DMS114 treated with DMSO at 0.1 percent for 48 hours (cell line): ENCODE results near the gene FAM78A.

Source experiments
- DNase-seq: peaks from one replicate; lab custom pipeline; 2025; ENCODE audit not compliant: unreplicated experiment; lab: John Stamatoyannopoulos, UW

FAM78A gene

DNA sequence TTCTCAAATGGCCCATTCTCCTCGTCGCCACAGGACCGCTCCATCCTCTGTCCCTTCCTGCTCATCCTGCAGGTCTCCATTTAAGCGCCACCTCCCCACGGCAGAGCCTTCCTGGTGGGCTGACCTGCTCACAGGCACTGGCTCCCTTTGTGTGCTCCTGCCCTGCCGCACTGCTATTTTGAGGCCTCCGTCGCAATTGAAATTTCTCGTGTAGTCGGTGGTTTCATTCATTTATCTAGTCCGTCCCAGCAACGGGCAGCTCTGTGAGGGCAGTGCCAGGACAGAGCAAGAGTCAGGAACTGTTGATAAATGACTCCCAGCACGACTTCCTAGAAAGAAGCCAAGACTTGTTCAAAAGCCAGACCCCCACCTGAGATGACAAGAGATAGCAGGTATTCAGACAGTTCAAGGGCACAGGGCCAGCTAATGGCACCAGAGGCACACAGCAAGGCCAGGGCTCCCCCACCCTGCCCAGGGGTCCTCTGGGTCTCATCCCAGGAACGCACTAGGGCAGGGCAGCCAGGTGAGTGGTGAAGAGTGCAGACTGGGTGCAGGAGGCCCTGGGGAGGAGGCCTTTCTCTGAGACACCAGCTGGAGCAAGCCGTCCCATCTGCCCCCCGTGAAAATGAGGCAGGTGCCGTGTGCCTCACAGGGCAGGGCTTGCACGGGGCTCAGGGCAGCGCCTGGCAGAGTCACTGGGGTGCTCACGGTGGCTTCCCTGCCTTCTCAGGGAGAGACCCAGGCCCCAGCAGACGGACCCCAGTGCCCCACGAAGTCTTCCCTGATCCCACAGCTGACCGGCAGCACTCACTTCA, 36.9 kb downstream of the FAM78A start:
- no peak for DNase-seq

DNA sequence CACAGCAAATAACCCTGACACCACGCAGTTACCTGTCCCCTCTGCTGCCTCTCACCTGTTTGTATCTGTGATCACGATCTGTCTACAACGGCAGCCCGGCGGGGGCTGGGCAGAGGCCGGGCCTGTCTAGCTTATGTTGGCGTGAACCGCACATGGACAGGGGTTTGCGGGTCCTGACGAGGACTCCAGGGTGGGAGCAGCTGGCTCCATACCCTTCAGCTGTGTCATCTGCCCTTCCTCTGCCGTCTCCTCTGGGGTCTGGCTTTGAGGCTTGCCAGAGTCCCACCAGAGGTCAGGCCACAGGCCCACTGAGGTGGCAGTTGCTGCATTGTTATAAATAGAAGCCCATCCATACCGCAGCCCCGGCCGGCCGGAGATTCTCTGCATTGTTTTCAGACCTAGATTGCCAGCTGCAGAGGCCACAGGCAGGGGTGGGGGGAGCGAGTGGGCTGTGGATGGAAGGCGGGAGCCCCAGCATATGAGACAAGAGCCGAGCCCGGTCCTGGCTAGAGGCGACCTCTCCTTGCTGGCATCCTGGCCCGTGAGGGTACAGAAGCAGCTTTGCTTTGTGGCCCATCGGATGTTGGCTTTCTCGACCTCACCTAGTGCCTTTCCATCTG, 37.8 kb downstream of the FAM78A start:
- no peak for DNase-seq

DNA sequence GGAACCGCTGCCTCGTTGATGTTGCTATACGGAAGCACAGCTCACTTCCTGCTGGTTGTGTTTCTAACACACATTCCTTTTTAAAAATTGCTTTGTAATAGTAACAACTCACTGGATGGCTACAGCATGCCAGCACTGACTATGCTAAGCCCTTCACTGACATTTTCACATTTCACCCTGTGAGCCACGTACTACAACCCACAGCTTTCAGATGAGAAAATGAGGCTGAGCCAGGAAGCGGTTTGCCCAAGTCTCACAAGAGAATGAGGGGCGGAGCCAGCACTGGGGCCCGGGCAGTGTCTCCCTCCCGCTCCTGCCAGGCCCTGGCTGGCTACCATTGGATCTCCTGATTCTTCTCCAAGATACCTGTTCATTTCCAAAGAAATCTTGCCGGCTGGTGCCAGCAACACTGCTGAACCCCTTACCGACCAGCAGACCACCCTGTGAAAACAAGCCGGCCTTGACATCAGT, 38.3 kb downstream of the FAM78A start:
- no peak for DNase-seq

DNA sequence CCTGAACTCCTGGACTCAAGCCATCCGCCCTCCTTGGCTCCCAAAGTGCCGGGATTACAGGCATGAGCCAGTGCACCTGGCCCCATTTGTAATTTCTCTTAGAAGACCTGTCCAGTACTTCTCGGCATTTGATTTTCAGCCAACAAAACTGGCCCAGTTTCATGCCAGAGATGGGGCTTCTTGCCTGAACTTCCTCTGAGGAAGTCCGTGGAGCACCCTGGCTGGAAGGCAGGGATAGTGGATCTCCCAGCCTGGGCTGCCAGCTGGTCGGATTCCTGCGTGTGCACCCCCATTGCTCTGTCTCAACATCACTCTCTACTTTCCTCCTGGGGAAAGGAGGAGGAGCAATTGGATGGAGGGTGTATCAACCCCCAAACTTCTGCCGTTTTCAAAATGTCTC, 39.0 kb downstream of the FAM78A start:
- no peak for DNase-seq

DNA sequence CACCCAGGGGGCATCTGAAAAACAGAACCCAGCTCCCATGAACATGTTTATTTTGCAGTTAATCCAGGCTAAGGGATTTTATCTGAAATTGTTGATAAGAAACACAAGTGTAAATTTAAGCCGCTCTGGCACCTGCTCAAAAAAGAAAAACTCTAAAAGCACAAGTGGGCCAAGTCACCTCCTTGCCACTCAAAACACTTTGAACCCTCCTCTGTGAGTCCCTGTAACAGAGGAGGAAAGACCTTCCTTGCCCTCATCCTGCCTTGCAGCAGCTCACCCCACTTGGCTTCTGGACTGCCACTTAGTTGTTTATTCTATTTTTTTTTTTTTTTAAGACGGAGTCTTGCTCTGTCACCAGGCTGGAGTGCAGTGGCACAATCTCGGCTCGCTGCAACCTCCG, 39.5 kb downstream of the FAM78A start:
- DNase-seq: no peak

DNA sequence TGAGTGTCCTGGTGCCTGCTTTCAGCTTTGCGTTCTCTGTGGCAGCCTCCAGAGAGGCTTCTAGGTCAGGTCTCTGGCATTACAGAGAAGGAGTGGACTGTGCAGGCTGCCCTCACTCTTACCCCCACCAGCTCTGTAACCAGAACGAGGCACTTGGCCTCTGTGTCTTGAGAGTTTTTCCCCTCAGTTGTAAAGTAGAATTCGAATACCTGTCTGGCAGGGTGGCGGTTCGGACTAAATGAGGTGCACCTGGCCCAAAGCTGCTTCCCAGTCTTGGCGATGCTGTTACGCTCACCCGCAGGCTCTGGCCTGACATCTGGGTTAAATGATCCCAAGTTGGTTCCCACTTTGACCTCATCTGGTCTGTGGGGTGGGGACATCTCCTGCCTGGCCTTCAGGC, 40.1 kb downstream of the FAM78A start:
- no peak for DNase-seq

DNA sequence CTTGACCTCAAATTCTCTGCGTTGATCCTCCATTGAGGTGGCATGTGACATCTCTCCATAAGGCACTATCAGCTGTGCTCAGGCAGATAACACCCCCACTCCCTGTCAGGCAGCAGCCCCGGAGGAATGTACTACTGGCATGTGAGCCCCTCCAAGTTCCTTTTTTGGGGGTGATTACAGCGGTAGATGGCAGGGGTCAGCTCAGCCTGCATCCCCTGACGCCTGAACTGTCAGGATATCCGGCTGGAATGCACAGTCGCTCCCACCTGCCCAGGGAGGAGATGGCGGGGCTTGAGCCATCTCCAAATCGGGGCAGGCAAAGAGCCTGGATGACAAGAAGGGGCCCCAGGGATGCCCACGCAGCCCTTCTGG, 40.8 kb downstream of the FAM78A start:
- DNase-seq: no peak

DNA sequence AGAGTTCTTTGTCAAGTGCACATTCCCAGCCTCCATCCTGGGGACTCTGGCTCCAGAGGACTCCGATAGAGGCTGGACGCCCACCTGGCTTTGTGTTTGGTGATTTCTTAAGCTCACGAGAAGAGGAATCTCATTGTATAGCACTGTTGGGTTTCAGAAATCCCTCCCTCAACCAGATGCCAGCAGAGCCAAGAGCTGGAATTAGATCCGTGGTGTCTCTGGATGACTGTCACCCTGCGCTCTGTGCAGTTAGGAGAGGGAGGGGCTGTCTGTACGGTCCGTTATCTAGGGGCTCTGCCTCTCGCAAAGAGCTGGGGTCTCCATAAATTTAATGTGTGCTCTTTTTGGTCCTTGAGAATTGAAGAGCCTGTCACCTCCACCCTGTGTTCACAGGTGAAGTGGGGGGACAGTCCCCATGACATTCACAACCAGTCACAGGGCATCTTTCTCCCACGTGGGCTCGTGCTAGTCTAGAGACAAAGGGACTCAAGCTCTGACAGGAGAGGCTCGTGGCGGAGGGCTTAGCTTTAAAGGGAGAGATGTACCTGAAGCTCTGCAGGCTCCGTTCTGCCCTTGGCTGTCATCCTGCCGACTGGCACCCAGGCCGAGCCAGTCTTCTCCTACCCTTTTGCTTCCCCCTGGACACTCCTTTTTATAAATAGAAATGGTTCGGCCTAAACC, 41.4 kb downstream of the FAM78A start:
- no peak for DNase-seq

DNA sequence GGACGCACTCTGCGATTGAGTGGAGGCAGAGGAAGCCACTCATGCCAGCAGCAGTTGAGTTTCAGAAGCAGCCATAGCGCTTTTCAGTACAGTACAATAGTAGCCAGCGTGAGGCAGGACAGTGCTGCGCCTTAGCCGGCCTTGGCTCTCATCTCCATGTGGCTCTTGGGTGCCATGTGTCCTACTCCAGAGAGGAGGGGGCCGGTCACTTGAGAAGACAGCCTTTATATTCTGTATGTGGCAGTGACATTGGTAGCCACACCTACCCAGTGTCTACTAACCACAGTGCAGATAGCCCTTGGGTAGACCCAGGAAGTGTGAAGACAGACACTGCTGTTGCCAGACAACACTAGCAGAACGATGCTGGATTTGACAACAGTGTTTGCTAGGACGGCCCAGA, 42.3 kb downstream of the FAM78A start:
- DNase-seq: no peak

DNA sequence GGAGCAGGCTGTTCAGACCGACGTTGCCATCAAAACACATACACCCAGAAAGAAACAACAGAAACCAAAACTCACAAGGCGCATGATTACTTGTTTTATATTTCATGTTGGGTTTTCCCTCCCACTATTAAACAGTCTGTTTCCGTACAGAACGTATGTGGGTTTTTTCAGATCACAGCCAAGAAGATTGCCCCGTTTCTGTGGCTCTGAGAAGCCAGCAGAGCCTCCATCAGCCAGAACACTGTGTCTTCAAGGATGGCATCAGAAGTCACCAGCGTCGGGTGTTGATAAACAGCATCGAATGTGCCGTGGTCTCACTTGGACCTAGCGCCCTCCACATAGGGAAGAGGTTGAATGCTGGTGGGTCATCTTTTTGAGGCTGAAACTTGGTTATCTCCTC, 42.8 kb downstream of the FAM78A start:
- no peak for DNase-seq

DNA sequence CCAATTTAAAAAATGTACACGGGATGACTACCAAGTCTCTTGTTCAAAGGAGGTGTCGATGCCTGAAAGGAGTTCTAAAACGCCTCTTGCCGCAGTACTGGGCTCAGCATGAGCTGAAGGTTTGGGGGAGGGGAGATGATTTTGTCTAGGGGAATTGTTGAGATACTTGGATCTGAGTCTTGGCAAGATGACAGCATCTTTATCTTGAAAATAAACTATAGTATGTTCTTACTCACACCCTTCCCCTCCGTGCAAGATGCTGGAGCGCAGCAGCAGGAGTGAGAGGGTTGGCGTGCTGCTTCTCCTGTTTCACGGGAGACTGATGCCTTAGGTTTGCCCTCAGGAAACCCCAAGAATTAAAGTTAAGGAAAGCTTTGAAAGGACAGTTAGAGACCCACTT, 47.3 kb downstream of the FAM78A start:
- DNase-seq: no peak

DNA sequence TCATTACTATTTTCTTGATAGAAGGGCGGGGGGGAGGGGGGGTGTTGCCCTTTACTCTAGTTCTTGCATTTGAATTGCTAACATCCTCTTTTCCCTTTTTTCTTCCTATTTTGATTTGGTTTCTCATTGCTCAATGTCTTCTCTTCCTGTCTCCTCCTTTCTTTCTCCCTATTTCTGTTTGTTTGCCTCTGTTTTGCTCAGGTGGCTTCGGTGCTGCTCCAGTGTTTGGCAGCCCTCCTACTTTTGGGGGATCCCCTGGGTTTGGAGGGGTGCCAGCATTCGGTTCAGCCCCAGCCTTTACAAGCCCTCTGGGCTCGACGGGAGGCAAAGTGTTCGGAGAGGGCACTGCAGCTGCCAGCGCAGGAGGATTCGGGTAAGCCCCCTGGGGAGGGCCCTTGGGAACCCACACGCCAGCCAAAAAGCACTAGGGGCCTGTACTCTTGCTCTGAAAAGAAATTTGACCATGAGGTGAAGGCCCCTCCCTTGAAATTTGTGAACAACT, 48.3 kb downstream of the FAM78A start:
- no peak for DNase-seq

DNA sequence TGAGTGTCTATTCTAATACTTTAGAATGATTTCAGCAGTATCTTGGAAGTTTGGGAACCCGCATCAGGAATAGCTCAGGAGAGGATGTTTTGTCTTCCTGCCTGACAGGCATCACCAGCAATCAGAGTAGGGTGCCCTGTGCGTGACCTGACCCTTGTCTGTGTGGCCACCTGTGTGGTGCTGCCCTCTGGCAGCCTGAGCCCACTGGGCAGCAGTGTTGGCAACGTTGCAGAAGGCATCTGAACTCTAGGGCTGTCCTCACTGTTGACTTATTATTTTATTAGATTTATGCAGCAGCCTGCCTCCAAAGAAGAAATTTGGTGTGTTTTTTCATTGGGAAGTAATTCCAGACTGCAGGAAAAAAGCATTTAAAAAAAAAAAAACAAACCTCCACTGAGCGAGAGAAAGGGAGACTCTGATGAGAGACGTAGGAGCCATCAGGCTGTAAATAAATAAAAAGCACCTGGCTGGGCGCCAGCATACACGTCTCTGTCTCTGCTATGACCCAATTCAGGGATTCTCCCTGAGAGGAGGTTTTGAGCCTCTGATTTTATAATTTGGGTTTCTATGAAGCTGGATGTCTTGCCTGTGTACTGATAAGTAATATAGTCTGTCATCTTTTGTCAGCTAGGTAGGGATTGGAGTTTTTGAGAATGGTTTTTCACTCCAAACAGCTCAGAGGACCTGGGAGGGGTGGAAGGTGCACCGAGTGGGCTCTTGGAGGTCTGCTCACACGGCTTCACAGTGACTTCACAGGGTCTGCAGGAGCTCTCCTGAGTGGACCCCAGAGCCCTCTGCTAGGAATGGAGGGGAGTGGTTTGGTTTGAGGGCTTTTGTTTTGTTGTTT, 49.0 kb downstream of the FAM78A start:
- DNase-seq: no peak

DNA sequence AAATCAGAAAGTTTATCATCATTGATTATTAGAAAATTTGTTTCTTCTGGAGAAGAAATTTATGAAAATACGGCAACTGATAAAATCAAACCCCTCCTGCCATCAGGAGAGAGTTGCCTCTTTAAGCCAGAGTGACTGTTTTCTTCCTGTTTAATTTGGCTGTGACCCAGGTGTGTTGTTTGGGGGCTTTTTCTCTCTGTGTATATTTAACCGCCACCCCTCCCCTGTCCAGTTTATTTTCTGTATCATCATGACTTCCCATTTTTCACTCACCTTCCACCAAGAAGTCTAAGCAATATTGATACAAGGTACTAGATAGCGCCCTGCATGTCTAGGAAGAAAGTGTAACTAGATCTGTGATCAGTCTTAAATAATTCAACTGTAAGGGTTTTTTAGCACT, 50.1 kb downstream of the FAM78A start:
- DNase-seq: no peak

DNA sequence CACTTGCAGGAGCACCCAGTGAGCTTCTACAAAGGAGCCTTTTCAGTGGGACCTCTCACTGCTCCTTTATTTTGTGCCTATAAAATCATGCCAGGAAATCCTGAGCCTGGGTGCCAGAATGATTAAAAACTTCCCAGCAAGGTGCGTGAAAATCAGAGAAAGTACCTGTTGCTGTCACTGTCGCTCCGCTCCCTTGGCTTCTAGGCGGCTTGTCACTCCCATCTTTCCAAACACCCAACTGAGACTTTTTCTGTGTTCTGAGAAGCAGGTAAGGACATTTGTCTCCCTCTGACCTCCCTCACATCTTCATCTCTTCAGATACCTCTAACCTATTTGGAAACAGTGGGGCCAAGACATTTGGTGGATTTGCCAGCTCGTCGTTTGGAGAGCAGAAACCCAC, 53.9 kb downstream of the FAM78A start:
- no peak for DNase-seq

DNA sequence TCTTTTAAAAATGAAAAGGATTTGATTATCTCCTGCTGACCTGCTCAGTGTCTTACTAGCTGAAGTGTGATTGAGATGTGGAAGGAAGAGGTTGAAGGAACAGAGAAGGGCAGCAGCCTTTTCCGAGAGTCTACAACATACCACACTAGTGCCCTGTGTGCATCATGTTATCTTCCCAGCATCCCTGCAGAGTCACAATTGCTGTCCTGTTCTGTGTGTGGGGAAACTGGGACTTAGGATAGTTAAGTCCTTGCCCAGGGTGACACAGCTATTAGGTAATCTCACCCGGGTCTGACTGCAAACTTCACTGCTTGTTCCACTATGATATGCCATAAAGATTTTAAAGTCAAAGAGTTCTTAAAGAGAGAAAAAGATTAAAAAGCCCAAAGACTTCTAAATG, 55.8 kb downstream of the FAM78A start:
- no peak for DNase-seq

DNA sequence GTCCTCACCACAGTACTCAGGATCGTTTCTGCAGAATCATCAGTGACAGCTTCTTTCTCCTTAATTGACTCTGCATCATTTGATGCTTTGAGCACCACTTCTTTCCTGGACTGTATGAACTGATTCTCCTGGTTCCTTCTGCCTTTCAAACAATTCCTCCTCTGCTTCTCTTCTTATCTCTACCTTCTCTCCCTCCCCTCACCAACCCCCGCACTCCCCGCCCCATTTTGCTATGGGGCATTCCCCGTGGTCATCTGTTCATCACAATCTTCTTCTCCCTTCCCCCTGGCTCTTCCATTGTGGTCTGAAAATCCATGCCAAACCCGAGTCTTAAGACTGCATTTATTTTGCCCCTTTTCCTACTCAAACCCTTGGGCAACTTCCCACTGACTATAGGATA, 57.9 kb downstream of the FAM78A start:
- no peak for DNase-seq

DNA sequence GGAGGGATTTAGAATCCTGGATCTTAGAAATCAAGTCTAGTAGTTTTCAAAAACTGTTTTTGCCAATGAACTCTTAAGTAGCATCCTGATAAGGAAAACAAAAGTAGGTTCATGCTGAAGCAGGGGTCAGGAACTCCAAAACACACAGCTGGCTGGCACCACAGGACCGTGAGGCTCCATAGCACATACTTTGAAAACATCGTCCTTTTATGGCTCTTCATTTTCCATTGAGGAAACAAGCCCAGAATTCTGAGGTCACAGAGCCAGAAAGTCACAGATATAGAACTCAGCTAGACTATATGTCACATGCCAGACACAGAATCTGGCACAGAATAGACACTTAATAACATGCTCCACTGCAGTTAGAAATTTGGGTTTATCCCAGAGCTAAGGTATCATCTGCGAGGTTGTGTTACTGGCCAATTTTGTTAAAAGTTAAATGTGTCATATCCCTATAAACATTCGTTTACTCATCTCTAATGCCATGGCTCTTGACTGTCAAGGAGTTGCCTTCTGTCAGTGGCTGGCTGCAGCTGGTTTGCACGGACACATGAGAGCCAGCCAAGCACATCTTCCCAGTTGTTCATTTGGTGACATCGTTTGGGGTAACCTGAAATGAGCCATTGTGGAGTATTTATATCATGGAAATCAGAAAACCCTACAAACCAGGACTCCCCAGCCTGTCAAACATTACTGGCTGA, 58.8 kb downstream of the FAM78A start:
- DNase-seq: no peak

DNA sequence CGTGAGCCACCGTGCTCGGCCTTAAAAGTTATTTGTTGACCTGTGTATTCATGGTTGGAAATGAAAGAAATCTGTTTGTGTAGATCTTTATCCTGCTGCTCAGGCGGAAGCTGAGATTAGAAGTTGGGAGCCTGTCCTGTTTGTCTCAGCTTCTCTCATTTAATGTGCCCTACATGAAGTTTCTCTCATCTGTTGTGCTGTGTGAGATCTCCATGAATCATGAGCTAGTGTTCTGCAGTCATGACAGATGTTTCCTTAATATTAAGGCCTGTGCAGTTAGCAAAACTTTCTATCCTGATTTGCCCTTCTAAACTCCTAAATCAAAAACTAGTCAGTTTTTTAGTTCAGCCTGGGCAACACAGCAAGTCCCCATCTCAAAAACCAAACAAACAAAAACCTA, 59.5 kb downstream of the FAM78A start:
- no peak for DNase-seq

DNA sequence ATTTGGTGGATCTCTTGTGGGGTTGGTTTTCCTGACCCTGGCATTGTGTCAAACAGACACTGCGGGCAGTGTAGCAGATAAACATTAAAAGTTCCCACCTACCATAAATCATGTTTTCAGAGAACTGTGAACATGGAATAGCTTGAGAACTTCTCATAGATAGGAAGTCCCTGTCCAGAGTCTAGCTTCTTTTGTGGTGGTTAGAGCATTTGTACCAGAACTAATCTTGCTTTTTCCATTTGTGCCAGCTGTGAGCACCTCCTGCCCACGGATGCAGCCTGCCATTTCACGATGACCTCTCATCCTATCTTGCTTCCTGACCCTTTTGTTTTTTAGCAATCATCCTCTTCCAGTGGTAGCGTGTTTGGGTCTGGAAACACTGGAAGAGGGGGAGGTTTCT, 61.4 kb downstream of the FAM78A start:
- DNase-seq: no peak
